HG03565 (cell line): ENCODE measurements around the gene AGK.

Experiments
- ATAC-seq: cut with Tn5 transposase; IDR thresholded peaks from one replicate; pipeline ENCODE4 v1.9.1; 2021; ENCODE audit warnings: mild to moderate bottlenecking, moderate library complexity; ENCODE audit not compliant: unreplicated experiment

AGK gene

DNA sequence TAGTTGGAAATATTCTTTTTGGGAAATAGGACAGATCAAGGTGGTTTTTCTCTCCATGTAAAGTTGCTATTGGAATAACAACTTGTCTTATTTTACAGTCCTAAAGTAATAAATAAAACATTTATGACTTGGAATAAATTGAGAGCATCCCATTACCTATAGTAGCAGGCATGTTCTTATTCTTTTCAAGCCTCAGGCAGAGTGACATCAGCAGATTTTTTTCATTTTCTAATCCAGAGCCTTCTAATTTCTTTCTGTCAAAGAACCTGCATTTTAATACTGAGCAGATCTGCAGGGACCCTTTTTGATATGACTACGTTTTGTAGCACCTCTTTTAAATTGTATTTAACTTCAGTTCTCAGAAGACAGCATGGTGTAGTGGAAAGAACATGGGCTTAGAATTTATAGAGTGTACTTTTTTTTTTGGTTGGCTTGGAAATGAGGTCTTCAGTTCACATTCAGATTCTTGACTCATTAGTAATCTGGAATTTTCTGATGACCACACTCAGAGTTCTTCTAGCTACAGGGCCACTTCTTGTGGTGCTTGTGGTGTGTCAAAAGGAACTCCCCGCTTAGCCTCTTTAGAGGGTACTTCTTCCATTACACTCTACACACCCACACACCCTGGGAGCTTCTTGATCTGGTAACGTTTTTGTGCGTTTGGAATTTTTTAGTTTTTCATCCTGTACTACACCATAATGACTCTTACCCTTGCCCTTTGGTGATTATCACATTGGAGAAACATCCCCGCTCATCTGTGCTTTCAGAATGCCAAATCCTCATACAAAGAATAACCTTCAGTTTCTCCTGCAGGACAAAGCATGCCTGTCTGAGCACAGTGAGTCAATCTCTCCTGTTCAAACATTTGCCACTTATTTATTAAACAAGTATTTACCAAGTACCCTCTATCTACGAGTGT, 34.6 kb downstream of the AGK start:
- ATAC-seq = peak; percentile 86

DNA sequence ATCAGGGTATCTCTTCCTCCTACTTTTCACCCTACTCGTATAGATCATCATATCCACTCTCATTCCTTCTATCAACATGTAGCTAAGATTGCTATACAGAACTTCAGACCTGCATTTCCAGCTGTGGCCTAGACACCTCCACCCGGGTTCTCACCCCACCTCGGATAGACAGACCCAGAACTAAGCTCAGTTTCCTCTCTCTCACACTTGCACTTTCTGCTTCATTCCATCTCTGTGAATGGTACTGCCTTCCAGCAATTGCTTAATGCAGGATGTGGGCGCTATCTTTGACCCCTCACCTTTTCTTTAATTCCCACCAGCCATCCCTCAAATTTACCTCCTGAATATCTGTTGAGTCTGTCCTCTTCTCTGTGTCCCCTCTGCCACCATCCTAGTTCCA, 35.7 kb downstream of the AGK start:
- no peak for ATAC-seq

DNA sequence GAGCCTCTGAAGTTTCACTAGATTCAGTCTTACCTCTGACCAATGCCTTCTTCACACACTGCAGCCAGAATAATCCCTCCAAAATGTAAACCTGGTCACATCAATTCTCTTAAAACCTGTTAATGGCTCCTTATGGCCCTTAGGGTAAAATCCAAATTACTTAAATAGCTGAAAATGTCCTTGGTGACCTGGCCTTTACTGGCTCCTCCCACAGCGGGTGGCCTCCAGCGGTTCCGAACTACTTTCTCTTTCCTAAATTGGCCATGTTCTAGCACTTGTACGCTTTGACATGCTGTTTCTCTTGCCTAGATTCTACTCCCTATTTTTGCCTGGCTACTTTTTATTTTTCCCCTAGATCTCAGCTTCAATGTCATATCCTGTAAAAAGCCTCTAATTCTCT, 36.1 kb downstream of the AGK start:
- no peak for ATAC-seq

DNA sequence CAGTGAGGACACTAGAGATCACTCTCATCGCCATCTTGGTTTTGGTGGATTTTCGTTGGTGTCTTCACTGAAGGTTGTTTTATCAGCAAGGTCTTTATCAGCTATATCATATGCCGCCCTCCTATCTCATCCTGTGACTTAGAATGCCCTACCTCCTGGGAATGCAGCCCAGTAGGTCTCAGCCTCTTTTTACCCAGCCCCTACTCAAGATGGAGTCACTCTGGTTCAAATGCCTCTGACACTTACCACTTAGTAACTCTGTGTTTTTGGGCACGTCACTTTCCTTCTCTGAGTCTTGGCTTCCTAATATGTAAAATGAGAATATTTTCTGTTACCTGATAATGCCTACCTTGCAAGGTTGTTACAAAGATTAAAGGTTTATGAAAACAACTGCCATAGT, 37.7 kb downstream of the AGK start:
- ATAC-seq = no peak

DNA sequence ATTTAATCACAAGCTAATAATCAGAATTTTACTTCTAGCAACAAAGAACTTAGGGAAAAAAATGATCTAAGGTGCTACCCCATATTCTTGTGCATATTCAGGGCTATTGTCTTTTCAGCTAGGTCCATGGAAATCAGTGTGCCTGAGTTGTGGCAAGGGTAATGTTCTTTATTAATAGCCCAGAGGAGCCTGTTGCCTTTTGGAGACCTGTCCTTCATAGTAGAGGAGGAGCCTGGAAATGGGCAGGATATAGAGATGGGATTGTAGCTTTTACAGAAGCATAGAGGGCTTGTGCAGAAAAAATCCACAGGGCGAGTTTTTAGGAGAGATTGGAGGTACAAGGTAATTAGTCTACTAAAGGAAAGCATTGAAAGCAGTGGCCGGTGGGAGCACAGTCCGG, 38.9 kb downstream of the AGK start:
- ATAC-seq = no peak

DNA sequence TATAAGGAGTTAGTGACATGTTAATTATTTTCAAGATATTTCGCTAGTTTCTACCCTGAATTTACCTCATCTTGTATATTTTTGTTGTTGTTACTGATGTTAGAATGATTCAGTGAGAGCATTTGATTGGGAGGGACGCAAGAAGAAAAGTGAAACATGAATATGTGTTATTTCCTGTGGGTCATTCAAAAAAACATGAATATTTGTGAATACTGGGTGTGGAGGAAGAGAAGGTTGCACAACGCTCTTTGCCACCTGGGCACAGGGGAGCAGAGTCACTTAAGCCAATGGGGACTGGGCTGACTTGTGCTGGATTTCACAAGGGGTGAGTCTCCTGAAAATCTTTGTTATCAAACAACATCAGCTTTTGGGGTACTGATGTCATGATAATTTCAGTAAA, 39.5 kb downstream of the AGK start:
- no peak for ATAC-seq

DNA sequence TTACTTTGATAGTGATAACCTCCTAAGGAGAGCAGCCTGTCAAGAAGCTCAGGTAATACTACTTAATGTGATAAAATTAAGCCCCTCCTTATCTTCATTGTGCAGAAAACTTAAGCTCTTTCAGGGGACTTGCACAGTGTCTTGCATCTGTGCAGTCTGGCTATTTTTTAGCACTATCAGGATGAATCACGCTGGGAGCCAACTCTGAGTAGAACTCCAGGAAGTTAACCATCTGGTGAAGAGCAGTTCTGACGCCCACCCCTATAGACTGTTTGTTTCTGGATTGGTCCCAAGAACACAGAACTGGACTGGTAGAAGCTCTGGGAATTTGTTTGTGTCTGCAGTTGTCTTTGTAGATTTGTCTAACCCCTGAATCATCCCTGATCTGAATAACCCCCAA, 41.9 kb downstream of the AGK start:
- peak; percentile 60 for ATAC-seq

DNA sequence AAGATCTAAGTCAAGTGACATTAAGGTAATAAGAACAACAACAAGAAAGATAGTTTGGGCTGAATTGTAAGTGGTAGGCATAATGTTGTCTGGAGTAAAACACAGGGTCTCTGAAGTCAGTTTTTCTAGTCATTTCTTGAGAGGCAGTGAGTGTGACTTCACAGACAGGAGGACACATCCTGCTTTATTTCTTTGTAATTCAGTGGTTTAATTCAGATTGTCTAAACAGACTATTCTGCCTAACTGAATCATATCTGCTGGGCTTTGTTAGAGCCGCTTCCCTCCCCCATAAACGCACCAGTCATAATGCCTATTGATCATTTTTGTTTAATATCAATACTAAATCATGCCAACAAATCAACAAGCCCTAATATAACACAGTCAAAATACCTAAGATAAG, 46.8 kb downstream of the AGK start:
- ATAC-seq = no peak

DNA sequence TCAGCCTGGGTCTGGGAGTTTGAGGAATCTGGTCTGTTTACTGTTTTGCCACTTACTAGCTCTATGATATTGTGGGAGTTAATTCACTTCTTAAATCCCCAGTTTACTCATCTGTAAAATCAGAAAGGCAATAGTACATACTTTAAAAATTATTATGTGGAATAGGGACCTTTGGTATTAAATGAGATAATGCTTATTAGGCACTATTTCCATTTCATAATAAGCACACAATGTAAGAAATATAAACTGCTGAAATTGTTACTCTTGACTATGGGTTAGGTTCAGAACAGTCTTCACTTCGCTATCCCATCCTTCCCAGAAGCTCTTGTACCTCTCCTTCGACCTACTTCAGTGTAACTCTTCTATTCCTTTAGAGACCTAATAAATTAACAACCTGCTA, 47.2 kb downstream of the AGK start:
- no peak for ATAC-seq

DNA sequence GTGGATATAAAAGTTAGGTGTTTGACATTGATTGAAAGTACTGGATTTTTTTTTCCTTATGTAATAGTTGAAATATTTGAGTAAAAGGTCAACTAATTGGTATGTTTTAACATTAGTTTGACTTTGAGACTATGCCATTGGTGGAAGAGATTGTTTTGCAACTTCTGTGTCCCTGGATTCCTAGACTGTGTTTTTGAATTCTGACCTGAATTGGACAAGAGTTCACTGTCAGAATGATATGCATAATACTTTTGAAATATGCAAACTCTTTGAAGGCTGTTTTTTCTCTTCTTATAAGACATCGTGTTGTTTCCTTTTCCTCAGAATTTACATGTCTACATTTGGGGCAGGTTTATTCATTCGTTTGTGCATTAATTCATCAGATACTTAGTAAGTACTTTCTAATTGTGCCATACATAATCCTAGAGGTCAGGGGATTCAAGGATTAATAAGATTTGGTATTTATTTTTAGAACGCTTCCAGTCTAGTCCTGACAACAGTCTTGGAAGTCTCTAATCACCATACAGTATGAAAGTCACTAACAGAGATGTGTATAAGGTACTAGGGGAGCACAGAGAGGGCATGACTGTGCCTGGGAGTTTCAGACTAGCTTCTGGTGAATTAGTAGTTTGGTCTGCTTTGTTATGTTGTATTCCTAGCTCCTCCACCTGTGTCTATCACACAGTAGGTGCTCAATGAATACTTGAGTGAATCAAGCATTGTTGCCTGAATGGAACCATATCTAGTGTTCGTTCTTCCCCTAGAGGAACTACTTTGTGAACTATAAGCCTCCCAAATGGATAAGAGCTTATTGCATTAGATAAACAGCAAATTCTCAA, 49.2 kb downstream of the AGK start:
- no peak for ATAC-seq

DNA sequence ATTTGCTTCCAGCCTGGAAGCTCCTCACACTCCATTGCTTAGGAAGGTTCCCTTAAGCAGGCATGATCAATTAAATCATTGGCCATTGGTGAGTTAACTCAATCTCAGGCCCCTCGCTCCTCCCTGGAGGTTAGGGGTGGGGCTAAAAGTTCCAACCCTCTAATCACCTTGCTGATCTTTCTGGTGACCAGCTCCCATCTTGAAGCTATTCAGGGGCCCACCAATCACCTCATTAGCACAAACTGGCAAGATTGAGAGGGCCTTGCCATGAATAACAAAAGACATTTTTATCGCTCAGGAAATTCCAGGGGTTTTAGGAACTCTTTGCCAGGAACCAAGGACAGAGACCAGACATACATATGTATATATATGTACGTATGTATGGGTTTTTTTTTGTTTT, 58.4 kb downstream of the AGK start:
- ATAC-seq = no peak

DNA sequence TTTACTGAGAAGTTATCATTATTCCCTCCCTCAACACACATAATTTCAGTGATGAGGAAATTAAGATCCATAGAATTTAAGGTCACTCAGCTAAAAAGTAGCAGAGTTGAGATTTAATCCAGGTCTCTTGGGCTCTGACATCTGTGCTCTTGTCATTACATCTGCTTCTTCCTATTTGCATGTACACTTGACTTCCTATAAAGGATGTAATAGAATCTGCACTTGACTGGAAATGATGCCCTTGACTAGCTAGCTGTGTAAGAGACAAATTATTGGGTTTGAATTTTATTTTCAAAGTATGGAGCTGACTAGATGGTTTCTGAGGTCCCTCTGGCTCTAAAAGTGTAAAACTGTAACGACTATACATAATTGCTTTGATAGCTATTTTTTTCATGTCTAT, 59.5 kb downstream of the AGK start:
- ATAC-seq = no peak

DNA sequence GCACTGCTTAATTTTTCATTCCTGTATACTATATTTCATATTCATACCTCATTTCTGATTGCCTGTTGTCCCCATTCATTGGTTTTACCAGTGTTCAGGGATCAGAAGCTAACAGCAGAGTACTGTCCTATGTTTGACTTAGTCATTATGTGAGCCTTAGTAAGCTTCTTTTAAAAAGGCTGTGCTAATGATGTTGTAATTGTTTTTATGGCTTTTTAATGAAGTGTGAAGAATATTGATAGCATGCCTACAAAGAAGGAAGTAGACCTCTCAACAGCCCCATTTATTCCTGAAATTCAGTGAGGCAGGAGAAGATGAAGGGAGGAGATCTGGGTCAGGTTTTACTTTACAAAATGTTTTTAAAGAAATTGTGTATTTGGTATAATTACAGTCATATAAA, 61.7 kb downstream of the AGK start:
- ATAC-seq = no peak

DNA sequence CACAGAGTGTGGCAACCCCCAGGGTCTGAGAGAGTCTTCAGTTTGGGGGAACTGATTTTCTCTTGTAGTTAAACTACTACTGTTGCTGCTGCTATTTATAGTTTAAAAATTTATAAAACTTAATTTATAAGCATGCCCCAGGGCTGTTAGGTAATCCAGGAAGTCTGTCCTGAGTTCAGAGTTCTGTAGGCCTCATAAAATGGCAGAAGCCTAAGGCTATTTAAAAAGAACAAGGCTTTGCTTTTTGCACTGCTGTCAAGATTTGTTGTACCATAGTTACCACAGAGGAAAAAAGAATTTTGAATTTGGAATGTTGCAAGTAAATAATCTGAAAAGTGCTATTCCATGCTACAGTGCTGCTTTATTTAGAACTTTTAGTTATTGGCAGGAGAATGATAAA, 66.1 kb downstream of the AGK start:
- no peak for ATAC-seq

DNA sequence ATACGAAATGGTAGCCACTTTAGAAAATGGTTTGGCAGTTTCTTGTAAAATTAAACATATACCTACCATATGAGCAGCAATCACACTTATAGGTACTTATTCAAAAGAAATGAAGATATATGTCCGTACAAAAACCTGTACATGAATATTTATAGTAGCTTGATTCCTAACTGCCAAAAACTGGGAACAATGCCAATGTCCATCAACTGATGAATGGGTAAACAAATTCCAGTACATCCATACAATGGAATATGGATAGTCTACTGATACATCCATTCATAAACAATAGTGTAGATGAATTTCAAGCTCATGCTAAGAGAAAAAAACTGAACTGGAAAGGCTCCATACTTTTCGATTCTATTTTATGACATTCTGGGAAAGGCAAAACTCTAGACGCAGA, 68.5 kb downstream of the AGK start:
- no peak for ATAC-seq

DNA sequence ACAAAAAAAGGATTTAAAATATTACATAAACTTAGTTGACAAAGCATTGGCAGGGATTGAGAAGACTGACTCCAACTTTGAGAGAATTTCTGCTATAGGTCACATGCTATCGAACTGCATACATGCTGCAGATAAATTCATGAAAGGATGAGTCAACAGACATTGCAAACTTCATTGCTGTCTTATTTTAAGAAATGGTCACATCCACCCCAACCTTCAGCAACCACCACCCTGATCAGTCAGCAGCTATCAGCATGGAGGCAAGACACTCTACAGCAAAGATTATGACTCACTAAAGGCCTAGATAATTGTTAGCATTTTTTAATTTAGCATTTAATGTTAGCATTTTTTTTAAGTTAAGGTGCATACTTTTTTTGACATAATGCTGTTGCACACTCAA, 73.6 kb downstream of the AGK start:
- ATAC-seq = no peak

DNA sequence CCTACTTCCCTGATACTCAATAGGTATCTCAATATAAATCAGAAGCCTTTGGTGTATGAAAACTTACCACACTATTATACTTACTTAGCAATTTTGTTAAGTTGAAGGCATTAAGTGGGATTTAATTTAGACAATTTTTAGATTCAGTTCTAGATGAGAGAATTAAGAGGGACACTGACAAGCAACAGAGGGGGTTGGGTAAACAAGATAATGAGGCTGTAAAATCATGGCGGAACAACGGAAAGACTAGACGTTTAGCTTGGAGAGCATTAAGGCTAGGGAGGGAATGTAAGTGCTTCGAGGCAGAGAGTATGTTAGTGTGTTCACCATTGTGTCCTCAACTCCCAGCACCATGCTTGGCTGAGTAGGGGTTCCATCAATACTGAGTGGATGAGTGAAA, 79.4 kb downstream of the AGK start:
- no peak for ATAC-seq

DNA sequence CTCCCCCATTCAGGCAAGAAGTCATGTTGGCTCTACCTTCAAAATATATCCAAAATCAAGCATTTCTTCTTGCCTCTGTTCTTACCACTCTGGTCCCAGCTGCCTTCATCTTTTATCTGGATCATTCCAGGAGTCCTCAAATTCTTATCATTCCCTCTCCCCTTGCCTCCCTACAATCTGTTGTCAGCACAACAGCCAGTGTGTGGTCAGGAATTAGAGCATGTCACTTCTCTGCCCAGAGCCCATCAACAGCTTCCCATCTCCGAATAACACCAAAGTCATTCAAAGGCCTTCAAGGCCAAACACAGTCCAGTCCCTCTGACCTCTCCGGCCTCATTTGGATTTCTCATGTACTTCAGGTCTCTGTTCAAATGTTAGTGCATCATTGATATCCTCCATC, 80.3 kb downstream of the AGK start:
- no peak for ATAC-seq

DNA sequence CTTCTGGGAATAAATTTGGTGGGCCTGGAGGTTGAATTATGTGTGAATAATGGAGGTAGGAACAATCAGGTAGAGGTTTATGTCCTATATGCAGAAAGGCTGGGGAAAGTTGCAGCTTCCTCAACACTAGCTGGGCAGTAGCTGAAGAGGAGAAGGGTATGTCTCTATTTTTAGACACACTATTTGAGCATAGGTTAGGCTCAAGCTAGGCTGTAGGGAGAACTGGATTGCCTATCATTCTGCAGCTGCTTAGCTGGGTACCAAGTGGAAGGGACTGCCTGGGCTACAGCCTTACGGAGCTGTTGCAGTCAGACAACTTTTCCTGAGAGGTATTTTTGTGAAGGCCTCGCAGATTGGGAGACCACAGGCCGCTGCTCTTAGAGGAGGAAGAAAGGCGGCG, 82.9 kb downstream of the AGK start:
- ATAC-seq = no peak

DNA sequence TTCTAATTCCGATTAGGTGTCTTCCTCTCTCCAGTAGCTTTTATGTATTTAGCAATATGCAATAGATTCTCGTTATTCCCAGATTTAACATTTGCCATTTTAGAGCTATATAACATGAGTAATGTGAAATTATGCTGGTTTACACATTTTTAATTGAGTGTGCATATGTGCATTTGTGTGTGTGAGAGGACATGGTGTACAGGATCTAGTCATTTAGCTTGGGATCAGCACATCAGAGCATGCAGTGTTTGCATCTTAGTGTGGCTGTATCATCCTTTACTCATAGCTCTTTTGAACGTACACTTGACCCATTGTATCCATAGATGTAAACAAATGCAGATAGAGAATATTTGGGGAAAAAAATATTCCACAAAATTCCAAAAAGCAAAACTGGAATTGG, 84.8 kb downstream of the AGK start:
- ATAC-seq = no peak

DNA sequence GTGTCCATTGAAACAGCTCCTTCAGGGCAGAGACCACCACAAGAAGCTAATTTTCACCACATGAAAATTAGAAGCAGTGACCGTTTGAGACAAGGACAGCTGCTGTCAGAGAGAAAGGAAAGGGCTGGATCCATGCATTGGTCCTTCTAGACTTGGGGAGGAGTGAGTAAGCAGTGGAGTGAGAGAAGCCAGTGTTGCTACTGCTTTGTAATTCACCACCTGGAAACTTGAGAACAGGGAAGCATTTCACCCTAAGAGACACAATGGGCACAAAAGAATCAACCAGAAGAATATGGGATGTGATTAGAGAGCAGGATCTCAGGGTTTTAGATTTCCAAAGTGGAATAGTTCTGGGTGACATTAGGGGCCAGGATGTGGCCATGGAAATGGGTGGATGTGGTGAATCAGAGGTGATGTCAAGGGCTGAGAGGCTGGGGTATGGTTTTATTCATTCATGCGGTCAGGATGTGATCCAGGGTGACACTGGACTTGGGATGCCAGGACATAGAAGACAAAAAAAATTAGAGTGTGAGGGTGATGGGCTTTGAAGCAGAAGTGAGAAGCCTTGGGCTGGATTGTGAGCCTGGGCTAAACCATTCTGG, 89.1 kb downstream of the AGK start:
- ATAC-seq = no peak

DNA sequence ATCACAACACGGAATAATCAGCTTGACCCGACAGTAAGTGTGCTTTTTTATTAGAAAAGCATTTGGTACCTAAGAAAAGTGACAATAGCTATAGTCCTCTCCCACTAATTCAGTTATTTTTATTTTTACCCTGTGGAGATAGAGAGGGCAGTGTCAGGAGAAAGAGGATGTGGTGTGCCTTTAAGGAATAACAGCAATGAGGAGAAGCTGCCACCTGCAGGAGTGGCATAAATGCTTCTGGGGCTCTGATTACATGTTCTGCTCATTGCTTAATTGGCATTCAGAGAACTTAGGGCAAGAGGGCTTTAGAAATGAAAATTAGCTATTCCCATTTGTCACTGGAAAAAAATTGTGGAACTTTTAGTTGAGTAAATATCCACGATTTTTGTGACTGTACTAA, 90.7 kb downstream of the AGK start:
- ATAC-seq = no peak
